HCT116 (cell line): ENCODE data around the gene SCYGR7. TPM values are rescaled to one million over a fixed set of nuclear protein-coding genes. Genes with fewer than 3 reads are reported as not detected.

Source experiments
- ATAC-seq: fragments of 200-7000 bp; cut with Tn5 transposase; 2 replicates; pipeline ENCODE4 v1.9.1; 2020; ENCODE audit warnings: mild to moderate bottlenecking, moderate library complexity
- BruUV-seq: library from RNA; stranded (reverse); fragments of 400-500 nt; replicated peaks from 2 replicates; lab custom pipeline; 2021; lab: Mats Ljungman, UMichigan
- CTCF ChIA-PET: fragments of 300-600 bp; sonication (Branson Sonifier 250); formaldehyde crosslinking; loops from one replicate; lab custom pipeline; 2021; ENCODE audit warnings: antibody characterized with exemption; lab: Charles Lee
- POLR2A ChIA-PET: fragments of 300-600, 350-600 bp; sonication (Branson Sonifier 250); formaldehyde crosslinking; loops from one replicate; lab custom pipeline; 2021; ENCODE audit warnings: antibody characterized with exemption; lab: Charles Lee
- RAD21 ChIA-PET, 2 experiments: fragments of 300-600 bp; sonication (Branson Sonifier 250); formaldehyde crosslinking; loops; one replicate each; lab custom pipeline; 2023; ENCODE audit warnings: low total read pairs in 2 of 2; ENCODE audit not compliant: uncharacterized antibody in 2 of 2, unreplicated experiment in 2 of 2, low non-redundant PET in 1 of 2; lab: Charles Lee
- DNase-seq: peaks from one replicate; pipeline ENCODE4 v3.0.0-alpha.2; 2010; ENCODE audit warnings: low read depth, low spot score
- H2AFZ ChIP-seq: fragments of 200-600 bp; shearing (Covaris generic), sonication (generic); 2 replicates; pipeline ENCODE4 v1.6.1; 2017; ENCODE audit warnings: low read depth, mixed run types, mixed read lengths, antibody characterized with exemption, low read length; ENCODE audit not compliant: poor library complexity, severe bottlenecking
- H3K27ac ChIP-seq: 2 replicates; pipeline ENCODE4 v1.5.1; 2012; ENCODE audit warnings: low read depth, low read length
- H3K27me3 ChIP-seq: fragments of 200-600 bp; sonication (generic); 2 replicates; pipeline ENCODE4 v1.6.1; 2016; ENCODE audit warnings: mixed run types, low read length, mixed read lengths; ENCODE audit not compliant: insufficient read depth
- H3K36me3 ChIP-seq, 2 experiments: fragments of 200-500 bp in 1 of 2; fragments of 200-600 bp in 1 of 2; sonication (Bioruptor generic) in 1 of 2; sonication (generic) in 1 of 2; 2 replicates each; pipeline versions ENCODE4 v1.5.1 to v1.6.1; 2014 to 2016; ENCODE audit warnings: low read length in 2 of 2, inconsistent platforms in 1 of 2, mixed read lengths in 1 of 2, mixed run types in 1 of 2; ENCODE audit not compliant: insufficient read depth in 2 of 2, control insufficient read depth in 1 of 2
- H3K4me1 ChIP-seq, 2 experiments: fragments of 200-600 bp in 1 of 2; sonication (generic) in 1 of 2; 2 replicates each; pipeline versions ENCODE4 v1.5.1 to v1.6.1; 2012 to 2017; ENCODE audit warnings: low read length in 2 of 2, inconsistent platforms in 1 of 2, mild to moderate bottlenecking in 1 of 2, mixed read lengths in 1 of 2, mixed run types in 1 of 2, moderate library complexity in 1 of 2; ENCODE audit not compliant: insufficient read depth in 2 of 2, control insufficient read depth in 1 of 2
- H3K4me2 ChIP-seq: fragments of 200-600 bp; sonication (generic); 2 replicates; pipeline ENCODE4 v1.6.1; 2017; ENCODE audit warnings: mixed run types, low read length, mixed read lengths
- H3K4me3 ChIP-seq, 2 experiments: fragments of 200-600 bp in 1 of 2; sonication (generic) in 1 of 2; replicated peaks in 1 of 2; 2 replicates each; pipeline ENCODE4 v1.5.1; 2011 to 2016; ENCODE audit warnings: low read length in 2 of 2, control low read depth in 1 of 2, low read depth in 1 of 2, mild to moderate bottlenecking in 1 of 2, mixed read lengths in 1 of 2, mixed run types in 1 of 2
- H3K79me2 ChIP-seq: fragments of 200-600 bp; sonication (generic); 2 replicates; pipeline ENCODE4 v1.6.1; 2017; ENCODE audit warnings: mild to moderate bottlenecking, mixed run types, low read length, moderate library complexity, mixed read lengths; ENCODE audit not compliant: insufficient read depth
- H3K9ac ChIP-seq: fragments of 200-600 bp; sonication (generic); 2 replicates; pipeline ENCODE4 v1.6.1; 2016; ENCODE audit warnings: low read length, mixed read lengths
- H3K9me2 ChIP-seq: fragments of 200-600 bp; sonication (generic), shearing (Covaris generic); 2 replicates; pipeline ENCODE4 v1.6.1; 2017; ENCODE audit warnings: mixed run types, mild to moderate bottlenecking, moderate library complexity; ENCODE audit not compliant: insufficient read depth
- H3K9me3 ChIP-seq, 2 experiments: fragments of 200-500 bp in 1 of 2; fragments of 200-600 bp in 1 of 2; sonication (Bioruptor generic) in 1 of 2; sonication (generic) in 1 of 2; 2 replicates each; pipeline ENCODE4 v1.6.1; 2014 to 2017; ENCODE audit warnings: low read length in 2 of 2, mixed read lengths in 2 of 2, inconsistent platforms in 1 of 2, low read depth in 1 of 2, mild to moderate bottlenecking in 1 of 2, mixed run types in 1 of 2, moderate library complexity in 1 of 2; ENCODE audit not compliant: control insufficient read depth in 1 of 2, insufficient read depth in 1 of 2
- H4K20me1 ChIP-seq: fragments of 200-600 bp; sonication (generic), shearing (Covaris generic); 2 replicates; pipeline ENCODE4 v1.6.1; 2017; ENCODE audit warnings: mixed run types, mild to moderate bottlenecking, moderate library complexity; ENCODE audit not compliant: insufficient read depth
- ATF3 ChIP-seq: IDR thresholded peaks from 2 replicates; pipeline ENCODE4 v1.6.1; 2012
- CEBPB ChIP-seq: IDR thresholded peaks from 2 replicates; pipeline ENCODE4 v1.6.1; 2012; ENCODE audit warnings: low read depth
- EGR1 ChIP-seq: IDR thresholded peaks from 2 replicates; pipeline ENCODE4 v1.6.1; 2012; ENCODE audit warnings: low read depth
- EZH2 ChIP-seq: fragments of 200-600 bp; sonication (generic); IDR thresholded peaks from 2 replicates; pipeline ENCODE4 v1.6.1; 2017; ENCODE audit warnings: antibody characterized with exemption, mixed run types
- EZH2phosphoT487 ChIP-seq: fragments of 200-600 bp; IDR thresholded peaks from 2 replicates; pipeline ENCODE4 v1.6.1; 2018; ENCODE audit warnings: antibody characterized with exemption, borderline replicate concordance
- FOSL1 ChIP-seq: IDR thresholded peaks from 2 replicates; pipeline ENCODE4 v1.6.1; 2012; ENCODE audit warnings: low read depth
- JUND ChIP-seq: IDR thresholded peaks from 2 replicates; pipeline ENCODE4 v1.6.1; 2012
- MAX ChIP-seq: IDR thresholded peaks from 2 replicates; pipeline ENCODE4 v1.6.1; 2012
- POLR2A ChIP-seq: IDR thresholded peaks from 2 replicates; pipeline ENCODE4 v1.7.0; 2011; ENCODE audit warnings: borderline replicate concordance; ENCODE audit not compliant: insufficient read depth, insufficient read length; ENCODE audit errors: extremely low read depth
- POLR2AphosphoS5 ChIP-seq: IDR thresholded peaks from 2 replicates; pipeline ENCODE4 v1.6.1; 2011; ENCODE audit warnings: mild to moderate bottlenecking, low read depth, low read length, moderate library complexity
- RAD21 ChIP-seq: IDR thresholded peaks from 2 replicates; pipeline ENCODE4 v1.6.1; 2012; ENCODE audit warnings: low read depth, mild to moderate bottlenecking
- REST ChIP-seq: IDR thresholded peaks from 2 replicates; pipeline ENCODE4 v1.6.1; 2012; ENCODE audit warnings: low read depth
- SIN3A ChIP-seq: IDR thresholded peaks from 2 replicates; pipeline ENCODE4 v1.6.1; 2012; ENCODE audit warnings: low read depth
- SRF ChIP-seq: IDR thresholded peaks from 2 replicates; pipeline ENCODE4 v1.6.1; 2012; ENCODE audit warnings: low read depth
- TCF7L2 ChIP-seq: IDR thresholded peaks from 2 replicates; pipeline ENCODE4 v1.7.0; 2011; ENCODE audit warnings: borderline replicate concordance, inconsistent platforms; ENCODE audit not compliant: insufficient read depth, insufficient read length; ENCODE audit errors: extremely low read depth
- YY1 ChIP-seq: IDR thresholded peaks from 2 replicates; pipeline ENCODE4 v1.6.1; 2011; ENCODE audit warnings: low read length, low read depth, moderate library complexity, mild to moderate bottlenecking; ENCODE audit not compliant: insufficient replicate concordance; ENCODE audit errors: extremely low read depth
- ZFX ChIP-seq: fragments of 450-650 bp; IDR thresholded peaks from 2 replicates; pipeline ENCODE4 v1.6.1; 2017
- ZNF274 ChIP-seq: fragments of 200-500 bp; sonication (Bioruptor generic); IDR thresholded peaks from 2 replicates; pipeline ENCODE4 v1.6.1; 2014; ENCODE audit warnings: mild to moderate bottlenecking, low read depth, low read length, inconsistent platforms
- intact Hi-C: fragments of 100-400 bp; cut with micrococcal nuclease; formaldehyde crosslinking; loops from 2 replicates; pipeline ENCODE4 v1.10.0; 2022
- total RNA-seq: library from RNA; stranded (reverse); gene quantifications from one replicate; pipeline ENCODE4 v1.2.1, GENCODE V29; 2021; ENCODE audit not compliant: unreplicated experiment

SCYGR7 gene
- total RNA-seq, 1 experiment from 2014 or later: not detected

- no peak overlapping the region for H3K4me2 ChIP-seq
- POLR2A ChIA-PET: no interaction called here
- H3K4me3 ChIP-seq: no peak overlapping the region
- H3K9ac ChIP-seq: no peak overlapping the region
- CTCF ChIA-PET: interaction anchor here (1.8 kb wide), 1 partner anchor 22 kb away, joined by 3 read pairs; no protein-coding TSS in a partner anchor
- no TSS peak for BruUV-seq
- H3K9me2 ChIP-seq: no peaks in the 10 kb centered on the region
- H3K79me2 ChIP-seq: no peaks in the 10 kb centered on the region
- no peaks in the 10 kb centered on the region for H3K4me1 ChIP-seq
- H3K36me3 ChIP-seq: no peaks in the 10 kb centered on the region
- no peak overlapping the region for H2AFZ ChIP-seq
- ATAC-seq: no peak
- intact Hi-C loops: no loop called here
- TF ChIP-seq JUND (no peak), YY1 (no peak), REST (no peak)
- TF ChIP-seq, all 23 proteins: peak for 0
- Histone ChIP-seq H3K27ac (no peak overlapping the region), H4K20me1 (no peaks in the 10 kb centered on the region), H3K9me3 (no peaks in the 10 kb centered on the region), H3K27me3 (no peaks in the 10 kb centered on the region)
- no peak for DNase-seq
- RAD21 ChIA-PET: no interaction called here
These were observed 44.1 kb downstream of the SCYGR7 start for GRCh38 chr2:227772197-227772661.

GRCh38 chr2:227772932-227773331 lies 44.8 kb downstream of the SCYGR7 start:
- intact Hi-C loops: no loop called here
- Histone ChIP-seq H2AFZ (no peak overlapping the region), H3K4me1 (no peaks in the 10 kb centered on the region), H3K36me3 (no peaks in the 10 kb centered on the region), H3K4me3 (no peak overlapping the region), H3K9ac (no peak overlapping the region), H3K27me3 (no peaks in the 10 kb centered on the region), H4K20me1 (no peaks in the 10 kb centered on the region), H3K4me2 (no peak overlapping the region), H3K27ac (no peak overlapping the region), H3K9me2 (no peaks in the 10 kb centered on the region), H3K9me3 (no peaks in the 10 kb centered on the region), H3K79me2 (no peaks in the 10 kb centered on the region)
- DNase-seq (no peak), ATAC-seq (no peak)
- POLR2A ChIA-PET: no interaction called here
- CTCF ChIA-PET: interaction anchor here (1.6 to 1.8 kb wide), 2 partner anchors 21 to 90 kb away, joined by 3 to 14 read pairs; no protein-coding TSS in a partner anchor
- no TSS peak for BruUV-seq
- RAD21 ChIA-PET: no interaction called here
- TF ChIP-seq ZFX (no peak), SIN3A (no peak), TCF7L2 (no peak), EZH2 (no peak), SRF (no peak), ATF3 (no peak), POLR2AphosphoS5 (no peak), MAX (no peak), CEBPB (no peak), EZH2phosphoT487 (no peak), YY1 (no peak), EGR1 (no peak), POLR2A (no peak), FOSL1 (no peak), RAD21 (no peak), JUND (no peak), ZNF274 (no peak)
